ENCODE results near the gene HEATR3. TPM values are rescaled to one million over a fixed set of nuclear protein-coding genes. Genes with fewer than 3 reads are reported as not detected.

Gene HEATR3
- total RNA-seq, 1 experiment from 2014 or later = 28.0 TPM

- H3K9me3 Mint-ChIP-seq = no peaks in the 10 kb centered on the region
- H3K36me3 Mint-ChIP-seq = no peaks in the 10 kb centered on the region
- CTCF ChIA-PET = interaction anchor here (1.3 to 1.4 kb wide), 2 partner anchors 59 to 126 kb away, joined by 6 to 12 read pairs; partner anchors contain the start of gene CNEP1R1
- H3K27ac Mint-ChIP-seq = no peak overlapping the region
- no peak for TF ChIP-seq TCF7 (CRISPR knock-in tag; IDR thresholded peaks at IDR 0.05; ENCODE audit: low read depth)
- no peak for TF ChIP-seq E2F5 (CRISPR knock-in tag; IDR thresholded peaks at IDR 0.05)
- TF ChIP-seq MLX (CRISPR knock-in tag; IDR thresholded peaks at IDR 0.05) = no peak
- TF ChIP-seq IRF1 (CRISPR knock-in tag; IDR thresholded peaks at IDR 0.05) = no peak
- no peak for TF ChIP-seq FOXP4 (CRISPR knock-in tag; IDR thresholded peaks at IDR 0.05)
- TF ChIP-seq SP1 (CRISPR knock-in tag; conservative IDR thresholded peaks at IDR 0.05) = no peak
- peak overlapping the region; percentile 86 for H3K4me3 Mint-ChIP-seq
- POLR2A ChIA-PET = interaction anchor here (0.6 kb wide), 1 partner anchor 59 kb away, joined by 3 read pairs; no protein-coding TSS in a partner anchor
- peaks cover 27% of the 10 kb centered on the region for H3K4me1 Mint-ChIP-seq
- ATAC-seq = no peak
- H3K27me3 Mint-ChIP-seq (ENCODE audit: low read depth) = peaks cover 3% of the 10 kb centered on the region; the same call in 1 of the 2 replicates
- no peak for DNase-seq (ENCODE audit: low spot score)
Observed at GRCh38 chr16:50151322-50151721, 85.6 kb downstream of the HEATR3 start.

- Mint-ChIP-seq H3K4me1 (peaks cover 24% of the 10 kb centered on the region), H3K9me3 (no peaks in the 10 kb centered on the region), H3K27me3 (ENCODE audit: low read depth) (peaks cover 3% of the 10 kb centered on the region; the same call in 1 of the 2 replicates), H3K4me3 (peak overlapping the region; percentile 86), H3K27ac (peak overlapping the region; percentile 96), H3K36me3 (no peaks in the 10 kb centered on the region)
- ChIA-PET CTCF (interaction anchor here (1.0 to 1.4 kb wide), 3 partner anchors 16 to 127 kb away, joined by 4 to 12 read pairs (median 6); partner anchors contain the start of gene CNEP1R1), POLR2A (interaction anchor here (0.6 kb wide), 1 partner anchor 59 kb away, joined by 3 read pairs; no protein-coding TSS in a partner anchor)
- DNase-seq (ENCODE audit: low spot score) (no peak), ATAC-seq (no peak)
- TF ChIP-seq NR2C2 (CRISPR knock-in tag; IDR thresholded peaks at IDR 0.05) (no peak), ZNF396 (CRISPR knock-in tag; IDR thresholded peaks at IDR 0.05; ENCODE audit: borderline replicate concordance) (no peak), ZNF425 (CRISPR knock-in tag; conservative IDR thresholded peaks at IDR 0.05) (no peak), IRF1 (CRISPR knock-in tag; IDR thresholded peaks at IDR 0.05) (no peak), TEAD4 (CRISPR knock-in tag; IDR thresholded peaks at IDR 0.05) (no peak), ARID4B (CRISPR knock-in tag; IDR thresholded peaks at IDR 0.05; ENCODE audit: borderline replicate concordance) (no peak), PRRX2 (CRISPR knock-in tag; IDR thresholded peaks at IDR 0.05) (no peak), CBFB (CRISPR knock-in tag; IDR thresholded peaks at IDR 0.05; ENCODE audit: low read depth) (no peak), FOXK1 (CRISPR knock-in tag; IDR thresholded peaks at IDR 0.05) (no peak), CDX4 (CRISPR knock-in tag; IDR thresholded peaks at IDR 0.05; ENCODE audit: borderline replicate concordance) (no peak), TP53 (CRISPR knock-in tag; IDR thresholded peaks at IDR 0.05) (no peak), ZBTB21 (CRISPR knock-in tag; IDR thresholded peaks at IDR 0.05; ENCODE audit: borderline replicate concordance) (no peak), MYBL2 (CRISPR knock-in tag; IDR thresholded peaks at IDR 0.05) (no peak), SP1 (CRISPR knock-in tag; conservative IDR thresholded peaks at IDR 0.05) (no peak), CTCF (IDR thresholded peaks at IDR 0.05) (no peak)
Observed at GRCh38 chr16:50151756-50152155, 86.0 kb downstream of the HEATR3 start.
